Measurements from ENCODE around the gene ITGA3.

The ITGA3 gene

GRCh38 chr17:50127697-50128361 is 71.9 kb downstream of the ITGA3 start:
- Histone ChIP-seq H2AFZ (ENCODE audit: low read depth, low read length) (no peak overlapping the region), H3K27me3 (ENCODE audit: insufficient read depth, low read length, poor library complexity) (peaks cover 21% of the 10 kb centered on the region), H3K9ac (ENCODE audit: low read depth, low read length) (no peak overlapping the region), H3K27ac (ENCODE audit: low read length) (no peak overlapping the region), H3K4me2 (ENCODE audit: insufficient read depth, low read length) (no peak overlapping the region), H3K79me2 (ENCODE audit: insufficient read depth, low read length) (no peaks in the 10 kb centered on the region), H3K4me1 (ENCODE audit: insufficient read depth, low read length) (no peaks in the 10 kb centered on the region), H3K4me3 (ENCODE audit: low read depth in 1 of 2, low read length in 2 of 2) (no peak overlapping the region), H3K36me3 (ENCODE audit: insufficient read depth, low read length) (no peaks in the 10 kb centered on the region), H3K9me3 (ENCODE audit: insufficient read depth, low read length, severe bottlenecking) (no peaks in the 10 kb centered on the region), H4K20me1 (ENCODE audit: insufficient read depth, low read length) (0 out of 2 replicates have a peak, but pooled peaks cover 5% of the 10 kb centered on the region)
- ATAC-seq (ENCODE audit: insufficient read depth, low read depth) (no peak), DNase-seq (no peak)
- TF ChIP-seq CTCF (IDR thresholded peaks at IDR 0.05; ENCODE audit: borderline replicate concordance, extremely low read depth, low read length, poor library complexity, severe bottlenecking) (no peak), EZH2 (IDR thresholded peaks at IDR 0.05; ENCODE audit: borderline replicate concordance, low read depth, low read length, severe bottlenecking) (no peak)

- Histone ChIP-seq H2AFZ (ENCODE audit: low read depth, low read length) (no peak overlapping the region), H3K27me3 (ENCODE audit: insufficient read depth, low read length, poor library complexity) (peaks cover 18% of the 10 kb centered on the region), H3K4me1 (ENCODE audit: insufficient read depth, low read length) (no peaks in the 10 kb centered on the region), H4K20me1 (ENCODE audit: insufficient read depth, low read length) (0 out of 2 replicates have a peak, but pooled peaks cover 5% of the 10 kb centered on the region), H3K36me3 (ENCODE audit: insufficient read depth, low read length) (no peaks in the 10 kb centered on the region), H3K9ac (ENCODE audit: low read depth, low read length) (no peak overlapping the region), H3K4me2 (ENCODE audit: insufficient read depth, low read length) (no peak overlapping the region), H3K79me2 (ENCODE audit: insufficient read depth, low read length) (no peaks in the 10 kb centered on the region), H3K4me3 (ENCODE audit: low read depth in 1 of 2, low read length in 2 of 2) (no peak overlapping the region), H3K9me3 (ENCODE audit: insufficient read depth, low read length, severe bottlenecking) (no peaks in the 10 kb centered on the region), H3K27ac (ENCODE audit: low read length) (no peak overlapping the region)
- no peak for ATAC-seq (ENCODE audit: insufficient read depth, low read depth)
- no peak for TF ChIP-seq CTCF (IDR thresholded peaks at IDR 0.05; ENCODE audit: borderline replicate concordance, extremely low read depth, low read length, poor library complexity, severe bottlenecking)
- TF ChIP-seq EZH2 (IDR thresholded peaks at IDR 0.05; ENCODE audit: borderline replicate concordance, low read depth, low read length, severe bottlenecking), result no peak
- no peak for DNase-seq
Measured at GRCh38 chr17:50128441-50129352, 72.8 kb downstream of the ITGA3 start.

GRCh38 chr17:50129353-50129727 is 73.4 kb downstream of the ITGA3 start:
- no peak for ATAC-seq (ENCODE audit: insufficient read depth, low read depth)
- H3K36me3 ChIP-seq (ENCODE audit: insufficient read depth, low read length), result peaks cover under 1% of the 10 kb centered on the region; the same call in 1 of the 2 replicates
- H3K27ac ChIP-seq (ENCODE audit: low read length), result no peak overlapping the region
- H3K79me2 ChIP-seq (ENCODE audit: insufficient read depth, low read length), result no peaks in the 10 kb centered on the region
- no peak overlapping the region for H3K4me3 ChIP-seq (ENCODE audit: low read depth in 1 of 2, low read length in 2 of 2)
- DNase-seq, result no peak
- no peak for TF ChIP-seq EZH2 (IDR thresholded peaks at IDR 0.05; ENCODE audit: borderline replicate concordance, low read depth, low read length, severe bottlenecking)
- TF ChIP-seq CTCF (IDR thresholded peaks at IDR 0.05; ENCODE audit: borderline replicate concordance, extremely low read depth, low read length, poor library complexity, severe bottlenecking), result no peak
- no peaks in the 10 kb centered on the region for H3K9me3 ChIP-seq (ENCODE audit: insufficient read depth, low read length, severe bottlenecking)
- no peaks in the 10 kb centered on the region for H3K4me1 ChIP-seq (ENCODE audit: insufficient read depth, low read length)
- no peak overlapping the region for H3K4me2 ChIP-seq (ENCODE audit: insufficient read depth, low read length)
- H4K20me1 ChIP-seq (ENCODE audit: insufficient read depth, low read length), result 0 out of 2 replicates have a peak, but pooled peaks cover 5% of the 10 kb centered on the region
- H2AFZ ChIP-seq (ENCODE audit: low read depth, low read length), result no peak overlapping the region
- H3K9ac ChIP-seq (ENCODE audit: low read depth, low read length), result no peak overlapping the region
- H3K27me3 ChIP-seq (ENCODE audit: insufficient read depth, low read length, poor library complexity), result peaks cover 18% of the 10 kb centered on the region

Measured in DND-41 (cell line).